Spleen (tissue), 11 donors: Measurements from ENCODE around the gene DDR2. TPM values are rescaled to one million over a fixed set of nuclear protein-coding genes. Genes with fewer than 3 reads are reported as not detected.
"Not testable (repeated sequence)": the region's sequence is repeated elsewhere in the genome, so short reads cannot be mapped to it uniquely, and the experiment has no call there.

Experiments used
- DNase-seq: peaks from one replicate; pipeline ENCODE4 v3.0.0-alpha.2; 2020
- H3K27ac ChIP-seq, 8 donors: fragments of 200-600 bp; sonication (generic) in 7 of 8; 1 replicate in 4 of 8; 2 replicates in 4 of 8; pipeline versions ENCODE4 v1.5.0 to v1.8.0; 2016 to 2021; ENCODE audit warnings: inconsistent platforms in 4 of 8, mild to moderate bottlenecking in 4 of 8, moderate library complexity in 1 of 8
- H3K27me3 ChIP-seq, 7 donors: fragments of 200-600 bp; sonication (generic) in 6 of 7; replicated peaks in 1 of 7; 1 replicate in 4 of 7; 2 replicates in 3 of 7; pipeline versions ENCODE4 v1.5.0 to v1.8.0; 2016 to 2021; ENCODE audit warnings: inconsistent platforms in 3 of 7, mild to moderate bottlenecking in 1 of 7
- H3K36me3 ChIP-seq, 6 donors: fragments of 200-600 bp; sonication (generic) in 5 of 6; 1 replicate in 4 of 6; 2 replicates in 2 of 6; pipeline versions ENCODE4 v1.5.0 to v1.8.0; 2016 to 2021; ENCODE audit warnings: inconsistent platforms in 2 of 6
- H3K4me1 ChIP-seq, 6 donors: fragments of 200-600 bp; sonication (generic) in 5 of 6; 1 replicate in 3 of 6; 2 replicates in 3 of 6; pipeline versions ENCODE4 v1.5.0 to v1.8.0; 2016 to 2021; ENCODE audit warnings: inconsistent platforms in 3 of 6
- H3K4me3 ChIP-seq, 8 donors: fragments of 200-600 bp; sonication (generic) in 7 of 8; 1 replicate in 4 of 8; 2 replicates in 4 of 8; pipeline versions ENCODE4 v1.5.0 to v1.8.0; 2016 to 2021; ENCODE audit warnings: inconsistent platforms in 4 of 8, mild to moderate bottlenecking in 4 of 8, moderate library complexity in 2 of 8
- H3K9me3 ChIP-seq, 8 donors: fragments of 200-600 bp; sonication (generic) in 7 of 8; 1 replicate in 4 of 8; 2 replicates in 4 of 8; pipeline versions ENCODE4 v1.5.0 to v1.8.0; 2016 to 2021; ENCODE audit warnings: inconsistent platforms in 4 of 8
- CTCF ChIP-seq, 11 experiments: fragments of 200-600 bp in 7 of 11; fragments of 450-650 bp in 4 of 11; sonication (generic) in 4 of 11; IDR thresholded peaks in 8 of 11; conservative IDR thresholded peaks in 3 of 11; 1 replicate in 7 of 11; 2 replicates in 4 of 11; pipeline versions ENCODE4 v1.4.0 to v1.8.0; 2016 to 2021; ENCODE audit warnings: antibody characterized with exemption in 11 of 11, inconsistent platforms in 4 of 11, mild to moderate bottlenecking in 1 of 11
- whole genome bisulfite sequencing, 5 donors: extraction: QIAGEN DNeasy Blood & Tissue Kit in 3 of 5; methylation state at CpG; one replicate each; pipeline versions ENCODE4 v1.1.5 to v1.1.7; 2013 to 2018; 5-methylcytosine and 5-hydroxymethylcytosine counted together
- intact Hi-C: fragments of 100-400 bp; cut with DNase I; formaldehyde crosslinking; loops from one replicate; pipeline ENCODE4 v1.15.0; 2023; ENCODE audit warnings: low total_unique reads
- polyA plus RNA-seq, 3 donors: library from polyadenylated mRNA; stranded (reverse); fragments of 200-250 nt; gene quantifications; one replicate each; pipeline ENCODE4 v1.2.1, GENCODE V29; 2013
- total RNA-seq, 7 donors: library from RNA; depleted of rRNA in 3 of 7; stranded (reverse); fragments of >200 nt in 3 of 7; fragmentation: NEBNext Ultra II Directional in 4 of 7; extraction: Animal tissue kit (Norgen Biotek cat#: 25700) in 4 of 7; gene quantifications; one replicate each; pipeline versions ENCODE4 v1.1.0 to v1.2.1, GENCODE V29; 2016 to 2021
- donor health status: healthy with polysubstance abuse.
- donor health status: DM: no; HTN: no; CAD: no; lungs with moderate emphysema.
- donor health status: DM: no; HTN: no; CAD: no.
- donor health status: Bipolar disorder and iron deficiency.
- donor health status: healthy.
- donor health status: DM: no; HTN: no; CAD: no.
- donor health status: DM: yes; HTN: yes; CAD: no.

Gene DDR2
- total and polyA plus RNA-seq, 10 donors, result 1.1 to 20.8 (median 10.8) TPM

- not testable (repeated sequence) for H3K27ac ChIP-seq
- H3K36me3 ChIP-seq, result peaks cover 0 to 58% (median 25%) of the 10 kb centered on the region in 6 donors
Measured at GRCh38 chr1:162796617-162797279, 164.5 kb downstream of the DDR2 start.

GRCh38 chr1:162799995-162800830, 167.9 kb downstream of the DDR2 start:
- DNase-seq, H3K27ac ChIP-seq, H3K4me3 ChIP-seq, H3K4me1 ChIP-seq, H3K27me3 ChIP-seq, intact Hi-C loops, H3K9me3 ChIP-seq: not testable (repeated sequence)
- peaks cover 0 to 82% (median 43%) of the 10 kb centered on the region in 6 donors for H3K36me3 ChIP-seq
- peak in 5 of 11 experiments; percentile 19 to 30 (median 22) for TF ChIP-seq CTCF (IDR thresholded peaks at IDR 0.05 in 8 of 11, conservative IDR thresholded peaks at IDR 0.05 in 3 of 11)
- WGBS, 5 donors, result 64 to 75% (median 68%) methylated on average over 5 to 6 of the region's 6 CpGs

More at GRCh38 chr1:162796617-162797279, 164.5 kb downstream of the DDR2 start:
- WGBS, 5 donors, result 59 to 86% (median 67%) methylated on average over 4 of the region's 4 CpGs
- DNase-seq, H3K9me3 ChIP-seq, intact Hi-C loops, H3K27me3 ChIP-seq, H3K4me1 ChIP-seq, H3K4me3 ChIP-seq: not testable (repeated sequence)

- DNase-seq, intact Hi-C loops, H3K4me1 ChIP-seq, H3K4me3 ChIP-seq, H3K9me3 ChIP-seq, H3K27ac ChIP-seq, H3K27me3 ChIP-seq: not testable (repeated sequence)
- peaks cover 3 to 76% (median 43%) of the 10 kb centered on the region in 6 donors for H3K36me3 ChIP-seq
- WGBS, 5 donors, result 67 to 94% (median 83%) methylated on average over 1 to 2 of the region's 2 CpGs; no CpG with 5 or more reads in 1 of the 5 donors
Measured at GRCh38 chr1:162807503-162807902, 175.2 kb downstream of the DDR2 start.

GRCh38 chr1:162812357-162812756, 180.1 kb downstream of the DDR2 start:
- H3K36me3 ChIP-seq, result peaks cover 0 to 37% (median 13%) of the 10 kb centered on the region in 6 donors
- H3K9me3 ChIP-seq, DNase-seq, intact Hi-C loops, H3K27ac ChIP-seq, H3K27me3 ChIP-seq, H3K4me3 ChIP-seq, H3K4me1 ChIP-seq: not testable (repeated sequence)
- WGBS, 5 donors, result 97 to 100% (median 100%) methylated on average over 2 of the region's 2 CpGs

GRCh38 chr1:162818136-162818535, 185.9 kb downstream of the DDR2 start:
- intact Hi-C loops, DNase-seq, H3K36me3 ChIP-seq, H3K9me3 ChIP-seq, H3K27ac ChIP-seq, H3K4me3 ChIP-seq: not testable (repeated sequence)
- Histone ChIP-seq H3K4me1 (peaks cover 3 to 13% (median 9%) of the 10 kb centered on the region in 6 donors), H3K27me3 (peaks cover 0 to 18% (median 10%) of the 10 kb centered on the region in 7 donors)
- 83 to 95% (median 88%) methylated on average over 2 of the region's 2 CpGs for WGBS, 5 donors

- H3K27ac ChIP-seq, DNase-seq, H3K4me3 ChIP-seq, intact Hi-C loops, H3K36me3 ChIP-seq, H3K9me3 ChIP-seq: not testable (repeated sequence)
- H3K27me3 ChIP-seq, result peaks cover 0 to 22% (median 13%) of the 10 kb centered on the region in 7 donors
- 86 to 93% (median 89%) methylated on average over 1 of the region's 1 CpG for WGBS, 5 donors
- peaks cover 3 to 13% (median 9%) of the 10 kb centered on the region in 6 donors for H3K4me1 ChIP-seq
Measured at GRCh38 chr1:162818666-162819065, 186.4 kb downstream of the DDR2 start.
